LNCaP clone FGC (cell line): ENCODE data around the gene TGFBRAP1.
A peak's percentile ranks its signal among the peaks of the same experiment; 100 is the strongest.

Source experiments
- DNase-seq: peaks from one replicate; pipeline ENCODE4 v3.0.0-alpha.2; 2011; ENCODE audit warnings: low read depth
- H3K4me3 ChIP-seq: 2 replicates; pipeline ENCODE4 v1.5.1; 2011; ENCODE audit warnings: mild to moderate bottlenecking, low read depth, low read length, control low read depth
- CTCF ChIP-seq: IDR thresholded peaks from 2 replicates; pipeline ENCODE4 v1.5.1; 2012; ENCODE audit warnings: mild to moderate bottlenecking; ENCODE audit not compliant: control insufficient read depth, insufficient read depth; ENCODE audit errors: extremely low read depth

The TGFBRAP1 gene

GRCh38 chr2:105357122-105357521 lies 27.6 kb upstream of the TGFBRAP1 start:
- TF ChIP-seq CTCF, result no peak
- H3K4me3 ChIP-seq, result no peak overlapping the region
- no peak for DNase-seq

GRCh38 chr2:105344704-105345345 lies 15.3 kb upstream of the TGFBRAP1 start:
- TF ChIP-seq CTCF, result peak; percentile 28
- no peak overlapping the region for H3K4me3 ChIP-seq
- peak; percentile 40 for DNase-seq

- no peak overlapping the region for H3K4me3 ChIP-seq
- TF ChIP-seq CTCF, result no peak
- no peak for DNase-seq
Measured at GRCh38 chr2:105339414-105339813, 9.9 kb upstream of the TGFBRAP1 start.

- no peak for TF ChIP-seq CTCF
- peak overlapping the region; percentile 97 for H3K4me3 ChIP-seq
- no peak for DNase-seq
Measured at GRCh38 chr2:105338020-105338385, 8.5 kb upstream of the TGFBRAP1 start.

GRCh38 chr2:105337122-105338019 lies 7.8 kb upstream of the TGFBRAP1 start, which contains the start of gene C2orf49:
TSS of gene C2orf49 (plus strand) at chr2:105337540. CDS start at chr2:105337588, 48 bp downstream.
- peak within 1 kb of the TSS; percentile 97 for H3K4me3 ChIP-seq
- no peak for TF ChIP-seq CTCF
- DNase-seq, result peak; percentile 47

GRCh38 chr2:105336786-105337121 lies 7.2 kb upstream of the TGFBRAP1 start:
- TF ChIP-seq CTCF, result no peak
- H3K4me3 ChIP-seq, result peak overlapping the region; percentile 97
- DNase-seq, result no peak
